Common myeloid progenitor, CD34-positive (primary cell): ENCODE data around the gene TMEM120A.
"Not testable (repeated sequence)": the region's sequence is repeated elsewhere in the genome, so short reads cannot be mapped to it uniquely, and the experiment has no call there.

Experiments used
- CTCF ChIA-PET: fragments of 350-600 bp; sonication (Branson Sonifier 250); formaldehyde crosslinking; loops from one replicate; lab custom pipeline; 2021; ENCODE audit warnings: antibody characterized with exemption; lab: Charles Lee
- POLR2A ChIA-PET: fragments of 350-600 bp; sonication (Branson Sonifier 250); formaldehyde crosslinking; loops from one replicate; lab custom pipeline; 2021; ENCODE audit warnings: antibody characterized with exemption; lab: Charles Lee
- DNase-seq, 3 donors: peaks; one replicate each; pipeline versions ENCODE4 v3.0.0 to v3.0.0-alpha.2; 2013
- H3K27ac ChIP-seq, 2 experiments: 1 replicate in 1 of 2; 2 replicates in 1 of 2; pipeline ENCODE4 v1.7.0; 2013; ENCODE audit warnings: inconsistent platforms in 2 of 2, low read length in 2 of 2, mild to moderate bottlenecking in 2 of 2, low read depth in 1 of 2, moderate library complexity in 1 of 2; ENCODE audit not compliant: severe bottlenecking in 2 of 2, insufficient read depth in 1 of 2, poor library complexity in 1 of 2
- H3K27me3 ChIP-seq, 5 experiments: replicated peaks in 2 of 5; 1 replicate in 3 of 5; 2 replicates in 2 of 5; pipeline versions ENCODE4 v1.6.1 to v1.7.0; 2013; ENCODE audit warnings: low read length in 4 of 5, mild to moderate bottlenecking in 2 of 5, moderate library complexity in 2 of 5, inconsistent platforms in 1 of 5; ENCODE audit not compliant: insufficient read depth in 5 of 5, control insufficient read depth in 4 of 5
- H3K36me3 ChIP-seq, 4 experiments: 1 replicate in 2 of 4; 2 replicates in 2 of 4; pipeline versions ENCODE4 v1.6.1 to v1.7.0; 2013; ENCODE audit warnings: low read length in 3 of 4, control low read depth in 1 of 4, mild to moderate bottlenecking in 1 of 4; ENCODE audit not compliant: control insufficient read depth in 4 of 4, insufficient read depth in 4 of 4
- H3K4me1 ChIP-seq, 4 experiments: 1 replicate in 3 of 4; 2 replicates in 1 of 4; pipeline versions ENCODE4 v1.6.1 to v1.7.1; 2013; ENCODE audit warnings: low read length in 3 of 4, mild to moderate bottlenecking in 3 of 4, control low read depth in 1 of 4, inconsistent platforms in 1 of 4, moderate library complexity in 1 of 4; ENCODE audit not compliant: control insufficient read depth in 4 of 4, insufficient read depth in 4 of 4; ENCODE audit errors: control extremely low read depth in 1 of 4
- H3K4me3 ChIP-seq, 7 experiments: 1 replicate in 4 of 7; 2 replicates in 3 of 7; pipeline versions ENCODE4 v1.5.1 to v1.7.0; 2013; ENCODE audit warnings: mild to moderate bottlenecking in 7 of 7, low read length in 6 of 7, moderate library complexity in 6 of 7, inconsistent platforms in 2 of 7, low read depth in 2 of 7, control low read depth in 1 of 7; ENCODE audit not compliant: insufficient read depth in 4 of 7, control insufficient read depth in 1 of 7; ENCODE audit errors: extremely low read depth in 1 of 7
- H3K9me3 ChIP-seq, 5 experiments: 1 replicate in 4 of 5; 2 replicates in 1 of 5; pipeline versions ENCODE4 v1.6.1 to v1.7.1; 2013; ENCODE audit warnings: low read length in 4 of 5, mild to moderate bottlenecking in 2 of 5, inconsistent platforms in 1 of 5, low read depth in 1 of 5, moderate library complexity in 1 of 5; ENCODE audit not compliant: control insufficient read depth in 4 of 5, insufficient read depth in 2 of 5; ENCODE audit errors: control extremely low read depth in 1 of 5
- WGBS: methylation state at CpG from one replicate; pipeline ENCODE4 v1.1.5; 2013; ENCODE audit not compliant: insufficient coverage; 5-methylcytosine and 5-hydroxymethylcytosine counted together

The TMEM120A gene

GRCh38 chr7:76009672-76010600, 15.5 kb upstream of the TMEM120A start:
- Histone ChIP-seq H3K27me3 (peaks cover 0 to 29% (median 0%) of the 10 kb centered on the region in 5 experiments), H3K4me3 (no peak overlapping the region), H3K36me3 (peaks cover 0 to 16% (median 5%) of the 10 kb centered on the region in 4 experiments), H3K9me3 (no peaks in the 10 kb centered on the region), H3K27ac (no peak overlapping the region), H3K4me1 (peaks cover 0 to 23% (median 17%) of the 10 kb centered on the region in 4 experiments)
- ChIA-PET POLR2A (no interaction called here), CTCF (interaction anchor here (1.0 to 3.8 kb wide), 3 partner anchors 11 to 165 kb away, joined by 3 to 18 read pairs (median 3); no protein-coding TSS in a partner anchor)
- no peak for DNase-seq
- WGBS, result 93% methylated on average over 9 of the region's 11 CpGs

GRCh38 chr7:76008156-76008687, 13.8 kb upstream of the TMEM120A start:
- H3K27ac ChIP-seq, result no peak overlapping the region
- no peaks in the 10 kb centered on the region for H3K9me3 ChIP-seq
- H3K4me3 ChIP-seq, result no peak overlapping the region
- POLR2A ChIA-PET, result interaction anchor here (1.1 kb wide), 1 partner anchor 30 kb away, joined by 5 read pairs; no protein-coding TSS in a partner anchor
- peak in 2 of 3 donors; percentile 36 to 40 for DNase-seq
- H3K27me3 ChIP-seq, result peaks cover 0 to 30% (median 0%) of the 10 kb centered on the region in 5 experiments
- 49% methylated on average over 6 of the region's 8 CpGs for WGBS
- peaks cover 0 to 23% (median 17%) of the 10 kb centered on the region in 4 experiments for H3K4me1 ChIP-seq
- CTCF ChIA-PET, result interaction anchor here (0.6 to 1.2 kb wide), 2 partner anchors 15 to 82 kb away, joined by 3 read pairs; no protein-coding TSS in a partner anchor
- H3K36me3 ChIP-seq, result peaks cover 0 to 24% (median 8%) of the 10 kb centered on the region in 4 experiments

- 80% methylated on average over 2 of the region's 4 CpGs for WGBS
- H3K27me3 ChIP-seq, result peaks cover 0 to 23% (median 0%) of the 10 kb centered on the region in 5 experiments
- peaks cover 4 to 43% (median 25%) of the 10 kb centered on the region in 4 experiments for H3K36me3 ChIP-seq
- H3K9me3 ChIP-seq, POLR2A ChIA-PET, DNase-seq, H3K4me3 ChIP-seq, H3K27ac ChIP-seq: not testable (repeated sequence)
- CTCF ChIA-PET, result interaction anchor here (1.2 to 2.3 kb wide), 2 partner anchors 15 kb away, joined by 7 read pairs; no protein-coding TSS in a partner anchor
- peaks cover 0 to 16% (median 11%) of the 10 kb centered on the region in 4 experiments for H3K4me1 ChIP-seq
Observed at GRCh38 chr7:76005004-76005403, 10.6 kb upstream of the TMEM120A start.

- H3K27ac ChIP-seq, result no peak overlapping the region
- H3K9me3 ChIP-seq, result no peaks in the 10 kb centered on the region
- CTCF ChIA-PET, result interaction anchor here (0.9 to 2.3 kb wide), 2 partner anchors 10 to 17 kb away, joined by 3 to 7 read pairs; no protein-coding TSS in a partner anchor
- 95% methylated on average over 9 of the region's 10 CpGs for WGBS
- peaks cover 0 to 23% (median 0%) of the 10 kb centered on the region in 5 experiments for H3K27me3 ChIP-seq
- peaks cover 0 to 2% (median under 1%) of the 10 kb centered on the region in 4 experiments for H3K4me1 ChIP-seq
- DNase-seq, result no peak
- H3K36me3 ChIP-seq, result peaks cover 4 to 44% (median 25%) of the 10 kb centered on the region in 4 experiments
- no peak overlapping the region for H3K4me3 ChIP-seq
- POLR2A ChIA-PET, result interaction anchor here (0.7 kb wide), 1 partner anchor 8 kb away, joined by 6 read pairs; no protein-coding TSS in a partner anchor
Observed at GRCh38 chr7:76003351-76003750, 9.0 kb upstream of the TMEM120A start.

GRCh38 chr7:76002822-76003221, 8.4 kb upstream of the TMEM120A start:
- no peak for DNase-seq
- CTCF ChIA-PET, result interaction anchor here (0.9 to 2.3 kb wide), 2 partner anchors 10 to 17 kb away, joined by 3 to 7 read pairs; no protein-coding TSS in a partner anchor
- Histone ChIP-seq H3K36me3 (peaks cover 4 to 44% (median 25%) of the 10 kb centered on the region in 4 experiments), H3K9me3 (no peaks in the 10 kb centered on the region), H3K4me3 (no peak overlapping the region), H3K27me3 (peaks cover 0 to 23% (median 0%) of the 10 kb centered on the region in 5 experiments), H3K27ac (no peak overlapping the region), H3K4me1 (no peaks in the 10 kb centered on the region)
- WGBS, result 94% methylated on average over 2 of the region's 3 CpGs
- POLR2A ChIA-PET, result interaction anchor here (0.6 kb wide), 1 partner anchor 208 kb away, joined by 3 read pairs; no protein-coding TSS in a partner anchor

- H3K36me3 ChIP-seq, result peaks cover 4 to 44% (median 25%) of the 10 kb centered on the region in 4 experiments
- POLR2A ChIA-PET, result interaction anchor here (0.6 kb wide), 1 partner anchor 9 kb away, joined by 3 read pairs; no protein-coding TSS in a partner anchor
- H3K27ac ChIP-seq, result no peak overlapping the region
- WGBS, result 79% methylated on average over 5 of the region's 6 CpGs
- peaks cover 0 to 4% (median 0%) of the 10 kb centered on the region in 4 experiments for H3K4me1 ChIP-seq
- no peaks in the 10 kb centered on the region for H3K9me3 ChIP-seq
- DNase-seq, result no peak
- H3K4me3 ChIP-seq, result no peak overlapping the region
- peaks cover 0 to 18% (median 0%) of the 10 kb centered on the region in 5 experiments for H3K27me3 ChIP-seq
- CTCF ChIA-PET, result no interaction called here
Observed at GRCh38 chr7:76002139-76002538, 7.7 kb upstream of the TMEM120A start.
